ENCODE results near the gene ARRDC2.
"Not testable (repeated sequence)": the region's sequence is repeated elsewhere in the genome, so short reads cannot be mapped to it uniquely, and the experiment has no call there.

ARRDC2 gene

GRCh38 chr19:18007917-18008673, at the start of gene ARRDC2:
Gene ARRDC2 (plus strand): TSS chr19:18008170. CDS start chr19:18008311, 141 bp downstream.
- DNase-seq (ENCODE audit: low spot score) = peak; percentile 85

GRCh38 chr19:17963936-17964691, 43.9 kb upstream of the ARRDC2 start:
- DNase-seq (ENCODE audit: low spot score) = no peak

DNA sequence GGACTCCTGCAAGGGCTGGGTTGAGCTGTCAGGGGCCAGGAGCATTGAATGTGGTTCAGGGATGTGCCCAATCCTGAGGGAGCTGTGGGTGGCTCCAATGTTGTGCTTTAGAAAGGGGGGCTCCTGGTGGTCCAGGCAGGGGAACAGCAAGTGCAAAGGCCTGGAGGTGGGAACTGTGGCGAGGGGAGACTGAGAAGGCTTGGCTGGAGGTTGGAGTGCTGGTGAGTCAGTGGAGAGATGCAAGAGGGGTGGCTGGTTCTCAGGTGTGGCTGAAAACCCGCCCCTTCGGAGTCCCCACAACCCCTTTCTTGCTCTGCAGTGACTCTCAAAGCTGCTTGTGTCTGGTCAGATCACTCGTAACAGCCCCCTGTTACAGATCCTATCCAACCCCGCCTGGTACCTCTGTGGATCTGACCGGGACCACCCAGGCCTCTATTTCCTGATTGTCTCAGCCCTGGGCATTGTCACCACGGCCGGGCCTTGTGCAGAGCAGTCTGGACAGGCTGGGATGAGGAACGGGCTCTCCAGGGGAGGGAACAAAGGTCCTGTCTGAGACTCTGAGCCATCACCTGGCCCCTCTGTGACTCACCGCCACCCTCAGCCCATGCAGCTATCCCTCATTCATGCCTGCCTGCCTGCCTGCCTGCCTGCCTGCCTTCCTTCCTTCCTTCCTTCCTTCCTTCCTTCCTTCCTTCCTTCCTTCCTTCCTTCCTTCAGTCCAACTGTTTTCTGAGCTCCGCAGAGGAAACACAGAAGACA, 42.4 kb upstream of the ARRDC2 start:
- DNase-seq (ENCODE audit: low spot score) = no peak

DNA sequence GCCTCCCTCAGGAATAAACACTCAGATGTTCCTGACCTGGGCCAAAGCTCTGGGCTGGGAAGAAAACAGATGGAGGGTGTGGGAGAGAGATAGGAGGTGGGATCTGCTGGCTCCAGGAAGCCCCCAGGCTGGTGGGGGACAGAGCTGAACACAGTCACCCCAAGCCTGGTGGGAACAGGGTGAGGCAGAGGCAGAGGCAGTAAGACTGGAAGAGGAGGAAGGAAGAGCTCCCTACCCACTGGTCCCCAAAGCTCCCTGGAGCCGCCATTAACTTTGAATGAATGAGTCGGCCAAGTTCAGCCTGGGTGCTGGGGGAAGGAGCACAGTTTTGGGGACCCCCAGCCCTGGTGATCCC, 41.9 kb upstream of the ARRDC2 start:
- DNase-seq (ENCODE audit: low spot score) = no peak

DNA sequence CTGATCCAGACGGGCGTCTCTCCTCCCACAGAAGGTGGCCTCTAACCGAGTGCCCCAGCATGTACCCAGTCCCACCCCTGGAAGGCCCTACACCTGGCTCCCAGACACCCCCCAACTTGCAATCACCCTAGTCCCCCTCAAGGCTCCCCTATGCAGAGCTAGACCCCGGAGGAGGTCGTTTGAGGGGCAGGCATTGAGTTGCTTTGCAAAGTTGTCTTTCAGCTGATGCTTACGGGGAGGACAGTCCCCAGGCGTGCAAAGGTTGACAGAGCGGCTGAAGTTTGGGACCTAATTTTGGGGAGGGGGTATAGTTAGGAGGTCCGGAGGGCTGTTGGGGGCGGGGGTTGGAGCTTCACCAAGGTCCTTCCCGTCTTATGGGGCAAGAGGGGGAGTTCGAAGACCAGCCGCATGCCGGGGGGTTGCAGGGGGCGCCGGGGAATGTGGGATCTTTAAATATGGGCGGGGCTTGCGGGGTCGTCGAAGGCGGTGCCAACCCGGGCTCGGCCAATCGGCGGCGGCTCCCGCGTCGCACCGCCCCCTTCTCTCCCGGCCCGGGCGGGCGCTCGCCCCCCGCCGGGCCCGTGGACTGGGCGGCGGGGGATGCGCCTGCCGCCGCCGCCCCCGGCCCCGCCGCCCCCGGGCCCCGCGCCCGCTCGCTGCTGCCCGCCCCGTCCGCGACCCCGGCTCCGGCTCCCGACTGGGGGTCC, 41.3 kb upstream of the ARRDC2 start, which contains the start of gene KCNN1:
Gene KCNN1, plus strand, starts transcription at position 558 of the 707 bp plus-strand sequence. CDS start 6,782 bp downstream, outside the sequence.
- DNase-seq (ENCODE audit: low spot score) = no peak

- no peak for DNase-seq (ENCODE audit: low spot score)
Measured at GRCh38 chr19:17967257-17968051, 40.5 kb upstream of the ARRDC2 start.

- no peak for DNase-seq (ENCODE audit: low spot score)
Measured at GRCh38 chr19:17968362-17968761, 39.6 kb upstream of the ARRDC2 start.

- DNase-seq (ENCODE audit: low spot score) = no peak
Measured at GRCh38 chr19:17969096-17969792, 38.7 kb upstream of the ARRDC2 start.

- no peak for DNase-seq (ENCODE audit: low spot score)
Measured at GRCh38 chr19:17972230-17972629, 35.7 kb upstream of the ARRDC2 start.

GRCh38 chr19:17973759-17974158, 34.2 kb upstream of the ARRDC2 start:
- no peak for DNase-seq (ENCODE audit: low spot score)

GRCh38 chr19:17974551-17974950, 33.4 kb upstream of the ARRDC2 start:
- DNase-seq (ENCODE audit: low spot score) = no peak

DNA sequence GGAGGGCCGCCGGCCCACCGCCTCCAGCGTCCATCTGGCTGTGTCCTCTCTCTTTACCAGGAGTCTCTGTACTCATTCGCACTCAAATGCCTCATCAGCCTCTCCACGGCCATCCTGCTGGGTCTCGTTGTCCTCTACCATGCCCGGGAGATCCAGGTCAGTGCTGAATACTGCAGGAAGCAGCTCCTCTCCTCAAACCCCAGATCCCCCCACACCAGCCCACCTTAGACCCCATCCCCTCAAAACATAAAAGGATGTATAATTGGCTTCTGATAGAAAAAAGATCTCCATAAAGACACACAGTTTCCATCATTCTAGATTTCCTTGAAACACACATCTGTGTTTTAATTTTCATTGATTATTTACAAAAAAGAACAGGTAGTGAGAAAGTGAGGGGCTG, 32.9 kb upstream of the ARRDC2 start:
- DNase-seq (ENCODE audit: low spot score) = no peak

DNA sequence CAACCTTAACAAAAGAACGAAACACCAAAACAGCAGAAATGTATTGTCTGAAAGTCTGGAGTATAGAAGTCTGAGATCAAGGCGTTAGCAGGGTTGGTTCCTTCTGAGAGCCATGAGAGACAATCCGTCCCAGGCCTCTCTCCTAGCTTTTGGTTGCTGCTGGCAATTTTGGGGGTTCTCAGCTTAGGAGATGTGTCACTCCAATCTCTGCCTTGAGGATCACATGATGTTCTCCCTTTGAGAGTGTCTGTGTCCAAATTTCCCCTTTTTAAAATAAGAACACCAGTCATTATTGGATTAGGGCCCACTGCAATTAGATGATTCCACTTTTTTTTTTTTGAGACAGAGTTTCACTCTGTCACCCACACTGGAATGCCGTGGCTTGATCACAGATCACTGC, 30.9 kb upstream of the ARRDC2 start:
- DNase-seq (ENCODE audit: low spot score) = no peak

DNA sequence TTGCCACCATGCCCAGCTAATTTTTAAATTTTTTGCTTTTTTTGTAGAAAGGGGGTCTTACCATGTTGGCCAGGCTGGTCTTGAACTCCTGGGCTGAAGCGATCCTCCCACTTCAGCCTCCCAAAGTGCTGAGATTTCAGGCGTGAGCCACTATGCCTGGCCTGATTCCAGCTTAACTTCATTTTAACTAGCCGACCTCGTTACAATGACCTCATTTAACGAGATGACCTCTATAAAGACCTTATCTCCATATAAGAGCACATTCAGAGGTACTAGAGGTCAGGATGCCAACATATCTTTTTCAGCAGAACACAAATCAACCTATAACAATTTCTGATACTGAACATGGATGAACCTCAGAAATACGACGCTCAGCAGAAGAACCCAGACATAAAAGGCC, 30.5 kb upstream of the ARRDC2 start:
- DNase-seq (ENCODE audit: low spot score) = no peak

GRCh38 chr19:17981611-17982010, 26.4 kb upstream of the ARRDC2 start:
- no peak for DNase-seq (ENCODE audit: low spot score)

- DNase-seq (ENCODE audit: low spot score) = no peak
Measured at GRCh38 chr19:17982430-17982829, 25.5 kb upstream of the ARRDC2 start.

GRCh38 chr19:17985037-17985818, 22.7 kb upstream of the ARRDC2 start:
- DNase-seq (ENCODE audit: low spot score) = no peak

DNA sequence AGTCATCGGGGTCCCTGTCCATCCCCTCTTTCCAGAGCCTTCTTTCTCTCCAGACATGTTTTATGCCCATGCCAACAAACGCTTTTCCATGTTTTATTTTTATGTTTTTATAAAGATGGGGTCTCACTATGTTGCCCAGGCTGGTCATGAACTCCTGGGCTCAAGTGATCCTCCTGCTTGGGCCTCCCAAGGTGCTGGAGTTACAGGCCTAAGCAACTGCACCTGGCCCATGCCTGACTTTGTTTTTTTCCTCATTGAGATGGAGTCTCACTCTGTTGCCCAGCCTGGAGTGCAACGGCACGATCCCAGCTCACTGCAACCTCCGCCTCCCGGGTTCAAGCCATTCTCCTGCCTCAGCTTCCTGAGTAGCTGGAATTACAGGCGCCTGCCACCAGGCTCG, 21.4 kb upstream of the ARRDC2 start:
- not testable (repeated sequence) for DNase-seq (ENCODE audit: low spot score)

DNA sequence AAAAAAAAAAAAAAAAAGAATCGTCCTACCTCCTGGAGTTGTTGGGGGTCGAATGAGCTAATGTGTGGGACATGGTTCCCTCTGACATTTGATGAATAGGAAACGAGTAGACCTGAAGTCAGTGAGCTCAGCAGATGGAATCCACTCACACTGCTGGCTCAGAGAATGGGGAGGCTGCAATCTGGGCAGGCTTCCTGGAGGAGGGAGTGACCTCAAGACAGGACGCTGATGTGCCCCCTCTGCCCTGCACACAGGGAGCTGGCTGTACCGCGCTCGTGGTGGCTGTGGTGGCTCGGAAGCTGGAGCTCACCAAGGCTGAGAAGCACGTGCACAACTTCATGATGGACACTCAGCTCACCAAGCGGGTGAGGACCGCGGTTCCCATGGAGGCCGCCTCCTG, 19.8 kb upstream of the ARRDC2 start:
- no peak for DNase-seq (ENCODE audit: low spot score)

Measured in cerebellar cortex (tissue), 1 donor.